Testis (tissue), 3 donors: ENCODE results near the gene APIP. TPM values are rescaled to one million over a fixed set of nuclear protein-coding genes. Genes with fewer than 3 reads are reported as not detected.

Experiments
- DNase-seq: peaks from one replicate; pipeline ENCODE4 v3.0.0-alpha.2; 2019
- H3K27ac ChIP-seq, 2 donors: fragments of 200-600 bp; sonication (generic); one replicate each; pipeline ENCODE4 v1.5.1; 2019
- H3K27me3 ChIP-seq: fragments of 200-600 bp; sonication (generic); one replicate; pipeline ENCODE4 v1.5.1; 2019
- H3K36me3 ChIP-seq: fragments of 200-600 bp; sonication (generic); one replicate; pipeline ENCODE4 v1.5.1; 2017; ENCODE audit warnings: low read depth; ENCODE audit errors: missing control alignments
- H3K4me1 ChIP-seq: fragments of 200-600 bp; sonication (generic); one replicate; pipeline ENCODE4 v1.5.1; 2019
- H3K4me3 ChIP-seq, 2 donors: fragments of 200-600 bp; sonication (generic); one replicate each; pipeline ENCODE4 v1.5.1; 2017 to 2019
- H3K9me3 ChIP-seq: fragments of 200-600 bp; sonication (generic); one replicate; pipeline ENCODE4 v1.5.1; 2017
- POLR2A ChIP-seq: fragments of 450-650 bp; IDR thresholded peaks from one replicate; pipeline ENCODE4 v1.6.1; 2017; ENCODE audit warnings: antibody characterized with exemption, mild to moderate bottlenecking, moderate library complexity
- WGBS, 2 donors: methylation state at CpG; one replicate each; pipeline ENCODE4 v1.1.5; 2018; 5-methylcytosine and 5-hydroxymethylcytosine counted together
- intact Hi-C: fragments of 100-400 bp; cut with DNase I; formaldehyde crosslinking; loops from one replicate; pipeline ENCODE4 v1.15.1; 2023; ENCODE audit warnings: low total_unique reads
- polyA plus RNA-seq: library from polyadenylated mRNA; stranded (reverse); fragments of 350-450 nt; fragmentation: Illumina TruSeq; extraction: RNeasy Lipid Tissue Mini Kit (QIAGEN cat#74804); gene quantifications from one replicate; pipeline ENCODE4 v1.2.3, GENCODE V29; 2014; ENCODE audit warnings: low read depth, low replicate concordance; ENCODE audit not compliant: insufficient read depth
- total RNA-seq, 2 donors: library from RNA; depleted of rRNA; stranded (reverse); fragments of >200 nt; gene quantifications; one replicate each; pipeline ENCODE4 v1.2.3, GENCODE V29; 2016
- TF ChIP-seq, protein P1 (sequence below), 3 experiments: fragments of 450-650 bp in 2 of 3; fragments of 200-600 bp in 1 of 3; sonication (generic) in 1 of 3; IDR thresholded peaks; one replicate each; pipeline ENCODE4 v1.5.1; 2016 to 2019; ENCODE audit warnings: antibody characterized with exemption in 3 of 3, mild to moderate bottlenecking in 2 of 3, moderate library complexity in 1 of 3

APIP gene
- total and polyA plus RNA-seq, 3 donors from 2014 or later, result 20.2 to 28.9 (median 27.7) TPM

GRCh38 chr11:34855021-34855753 lies 61.0 kb downstream of the APIP start:
- Histone ChIP-seq H3K4me1 (no peaks in the 10 kb centered on the region), H3K27me3 (no peaks in the 10 kb centered on the region), H3K9me3 (no peaks in the 10 kb centered on the region), H3K36me3 (no peaks in the 10 kb centered on the region), H3K27ac (no peak overlapping the region), H3K4me3 (no peak overlapping the region)
- intact Hi-C loops, result no loop called here
- DNase-seq, result no peak
- TF ChIP-seq, protein P1, sequence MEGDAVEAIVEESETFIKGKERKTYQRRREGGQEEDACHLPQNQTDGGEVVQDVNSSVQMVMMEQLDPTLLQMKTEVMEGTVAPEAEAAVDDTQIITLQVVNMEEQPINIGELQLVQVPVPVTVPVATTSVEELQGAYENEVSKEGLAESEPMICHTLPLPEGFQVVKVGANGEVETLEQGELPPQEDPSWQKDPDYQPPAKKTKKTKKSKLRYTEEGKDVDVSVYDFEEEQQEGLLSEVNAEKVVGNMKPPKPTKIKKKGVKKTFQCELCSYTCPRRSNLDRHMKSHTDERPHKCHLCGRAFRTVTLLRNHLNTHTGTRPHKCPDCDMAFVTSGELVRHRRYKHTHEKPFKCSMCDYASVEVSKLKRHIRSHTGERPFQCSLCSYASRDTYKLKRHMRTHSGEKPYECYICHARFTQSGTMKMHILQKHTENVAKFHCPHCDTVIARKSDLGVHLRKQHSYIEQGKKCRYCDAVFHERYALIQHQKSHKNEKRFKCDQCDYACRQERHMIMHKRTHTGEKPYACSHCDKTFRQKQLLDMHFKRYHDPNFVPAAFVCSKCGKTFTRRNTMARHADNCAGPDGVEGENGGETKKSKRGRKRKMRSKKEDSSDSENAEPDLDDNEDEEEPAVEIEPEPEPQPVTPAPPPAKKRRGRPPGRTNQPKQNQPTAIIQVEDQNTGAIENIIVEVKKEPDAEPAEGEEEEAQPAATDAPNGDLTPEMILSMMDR (IDR thresholded peaks at IDR 0.05), result no peak
- no peak for TF ChIP-seq POLR2A
- 95 to 96% methylated on average over 5 of the region's 5 CpGs for whole genome bisulfite sequencing, 2 donors

DNA sequence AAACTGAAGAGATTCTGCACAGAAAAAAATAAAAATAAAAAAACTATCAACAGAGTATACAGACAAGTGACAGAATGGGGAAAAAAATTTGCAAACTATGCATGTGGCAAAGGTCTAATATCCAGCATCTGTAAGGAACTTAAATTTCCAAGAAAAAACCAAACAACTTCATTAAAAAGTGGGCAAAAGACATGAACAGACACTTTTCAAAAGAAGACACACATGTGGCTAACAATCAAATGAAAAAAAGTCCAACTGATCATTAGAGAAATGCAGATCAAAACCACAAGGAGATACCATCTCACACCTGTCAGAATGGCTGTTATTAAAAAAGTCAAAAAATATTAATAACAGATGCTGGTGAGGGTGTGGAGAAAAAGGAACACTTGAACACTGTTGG lies 64.3 kb downstream of the APIP start:
- intact Hi-C loops, result no loop called here
- Histone ChIP-seq H3K36me3 (no peaks in the 10 kb centered on the region), H3K4me1 (no peaks in the 10 kb centered on the region), H3K27me3 (no peaks in the 10 kb centered on the region), H3K9me3 (no peaks in the 10 kb centered on the region), H3K4me3 (no peak overlapping the region), H3K27ac (no peak overlapping the region)
- DNase-seq, result no peak
- TF ChIP-seq, protein P1 (IDR thresholded peaks at IDR 0.05), result no peak
- no peak for TF ChIP-seq POLR2A

DNA sequence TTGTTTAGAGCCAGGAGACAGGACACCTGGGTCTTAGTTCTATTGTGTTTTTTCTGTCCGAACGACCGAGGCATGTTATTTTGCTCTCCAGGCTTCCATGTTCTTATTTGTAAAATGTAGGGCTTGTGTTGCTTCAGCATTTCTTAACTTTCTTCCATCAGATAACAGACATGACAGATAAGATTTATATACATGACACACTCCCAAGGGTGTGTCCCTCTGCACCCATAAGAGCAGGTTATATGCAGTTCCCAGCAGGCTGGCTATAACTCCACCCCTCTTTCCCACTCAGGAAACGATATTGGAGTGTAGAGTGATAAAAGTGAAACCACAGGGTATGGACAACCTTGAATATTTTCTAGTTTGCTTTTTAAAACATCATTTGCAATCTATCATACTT lies 65.8 kb downstream of the APIP start:
- intact Hi-C loops, result no loop called here
- H3K27me3 ChIP-seq, result no peaks in the 10 kb centered on the region
- no peaks in the 10 kb centered on the region for H3K9me3 ChIP-seq
- no peaks in the 10 kb centered on the region for H3K36me3 ChIP-seq
- no peak for TF ChIP-seq POLR2A
- TF ChIP-seq, protein P1 (IDR thresholded peaks at IDR 0.05), result no peak
- no peaks in the 10 kb centered on the region for H3K4me1 ChIP-seq
- H3K27ac ChIP-seq, result no peak overlapping the region
- 80 to 83% methylated on average over 4 of the region's 4 CpGs for WGBS, 2 donors
- DNase-seq, result no peak
- no peak overlapping the region for H3K4me3 ChIP-seq

DNA sequence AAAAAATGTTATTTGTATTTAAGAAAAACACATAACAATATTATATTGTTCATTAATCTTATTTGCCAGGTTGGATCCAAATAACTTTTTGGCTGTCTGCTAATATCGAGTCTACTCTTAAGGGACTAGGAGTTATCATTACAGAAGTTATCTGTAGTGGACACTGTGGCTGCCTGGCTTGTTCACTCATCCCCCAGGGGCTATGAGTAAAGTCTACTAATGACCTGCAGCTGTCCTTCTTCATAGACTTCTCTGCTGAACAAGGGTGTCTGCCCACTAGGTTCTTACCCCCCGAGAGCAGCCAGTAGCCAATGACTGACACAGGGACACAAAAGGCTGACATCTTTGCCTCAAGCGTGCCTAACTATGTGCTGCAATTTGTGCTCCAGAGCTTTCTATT lies 69.7 kb downstream of the APIP start:
- Histone ChIP-seq H3K4me1 (no peaks in the 10 kb centered on the region), H3K9me3 (no peaks in the 10 kb centered on the region), H3K27ac (no peak overlapping the region), H3K36me3 (no peaks in the 10 kb centered on the region), H3K4me3 (no peak overlapping the region), H3K27me3 (no peaks in the 10 kb centered on the region)
- intact Hi-C loops, result no loop called here
- TF ChIP-seq, protein P1 (IDR thresholded peaks at IDR 0.05), result no peak
- TF ChIP-seq POLR2A, result no peak
- WGBS, 2 donors, result 82 to 86% methylated on average over 3 of the region's 3 CpGs
- no peak for DNase-seq

- no peak overlapping the region for H3K27ac ChIP-seq
- no peaks in the 10 kb centered on the region for H3K36me3 ChIP-seq
- no peak overlapping the region for H3K4me3 ChIP-seq
- intact Hi-C loops, result no loop called here
- no peaks in the 10 kb centered on the region for H3K27me3 ChIP-seq
- 93 to 95% methylated on average over 5 of the region's 5 CpGs for WGBS, 2 donors
- H3K9me3 ChIP-seq, result no peaks in the 10 kb centered on the region
- no peak for TF ChIP-seq POLR2A
- TF ChIP-seq, protein P1 (IDR thresholded peaks at IDR 0.05), result no peak
- no peaks in the 10 kb centered on the region for H3K4me1 ChIP-seq
- no peak for DNase-seq
Observed at GRCh38 chr11:34844463-34845112, 71.6 kb downstream of the APIP start.
